Activated T-helper 17 cell treated with anti-CD3 and anti-CD28 coated beads, Interleukin-2, amount 50 U/mL, for 72 hours (primary cell): ENCODE results near the gene GRID2. TPM values are rescaled to one million over a fixed set of nuclear protein-coding genes. Genes with fewer than 3 reads are reported as not detected.

Source experiments
- ATAC-seq: fragments of 150-1000 bp; cut with Tn5 transposase; replicated peaks from 2 replicates; pipeline ENCODE4 v1.10.0; 2021; ENCODE audit warnings: mild to moderate bottlenecking, moderate library complexity
- H3K27ac Mint-ChIP-seq: one replicate; pipeline ENCODE4 v1.8.0; 2022; ENCODE audit warnings: mixed read lengths
- H3K27me3 Mint-ChIP-seq: one replicate; pipeline ENCODE4 v1.8.0; 2022; ENCODE audit warnings: mixed read lengths
- H3K36me3 Mint-ChIP-seq: one replicate; pipeline ENCODE4 v1.8.0; 2022; ENCODE audit warnings: low read depth, mild to moderate bottlenecking, mixed read lengths
- H3K4me1 Mint-ChIP-seq: one replicate; pipeline ENCODE4 v1.8.0; 2022; ENCODE audit warnings: mixed read lengths
- H3K4me3 Mint-ChIP-seq: one replicate; pipeline ENCODE4 v1.8.0; 2022; ENCODE audit warnings: mild to moderate bottlenecking, mixed read lengths
- H3K9me3 Mint-ChIP-seq: one replicate; pipeline ENCODE4 v1.8.0; 2022; ENCODE audit warnings: mixed read lengths
- total RNA-seq, 2 donors: library from RNA; stranded (reverse); gene quantifications; one replicate each; pipeline ENCODE4 v1.2.3, GENCODE V29; 2022

The GRID2 gene
- total RNA-seq, 2 donors from 2014 or later = not detected

GRCh38 chr4:92862509-92862908 lies 558.7 kb downstream of the GRID2 start:
- H3K4me1 Mint-ChIP-seq = no peaks in the 10 kb centered on the region
- ATAC-seq = no peak
- H3K27ac Mint-ChIP-seq = no peak overlapping the region
- H3K36me3 Mint-ChIP-seq = no peaks in the 10 kb centered on the region
- no peak overlapping the region for H3K4me3 Mint-ChIP-seq
- no peaks in the 10 kb centered on the region for H3K9me3 Mint-ChIP-seq
- no peaks in the 10 kb centered on the region for H3K27me3 Mint-ChIP-seq

- H3K27me3 Mint-ChIP-seq = no peaks in the 10 kb centered on the region
- H3K4me1 Mint-ChIP-seq = no peaks in the 10 kb centered on the region
- no peaks in the 10 kb centered on the region for H3K9me3 Mint-ChIP-seq
- H3K36me3 Mint-ChIP-seq = no peaks in the 10 kb centered on the region
- no peak for ATAC-seq
- no peak overlapping the region for H3K27ac Mint-ChIP-seq
- H3K4me3 Mint-ChIP-seq = no peak overlapping the region
Observed at GRCh38 chr4:92864096-92864495, 560.3 kb downstream of the GRID2 start.

- no peak overlapping the region for H3K27ac Mint-ChIP-seq
Observed at GRCh38 chr4:92872604-92873003, 568.8 kb downstream of the GRID2 start.

GRCh38 chr4:92885632-92886031 lies 581.9 kb downstream of the GRID2 start:
- no peak overlapping the region for H3K27ac Mint-ChIP-seq
- H3K36me3 Mint-ChIP-seq = no peaks in the 10 kb centered on the region
- H3K9me3 Mint-ChIP-seq = peaks cover 13% of the 10 kb centered on the region
- H3K27me3 Mint-ChIP-seq = no peaks in the 10 kb centered on the region
- H3K4me3 Mint-ChIP-seq = no peak overlapping the region
- H3K4me1 Mint-ChIP-seq = no peaks in the 10 kb centered on the region
- no peak for ATAC-seq

More at GRCh38 chr4:92872604-92873003, 568.8 kb downstream of the GRID2 start:
- peaks cover 4% of the 10 kb centered on the region for H3K9me3 Mint-ChIP-seq
- ATAC-seq = no peak
- no peaks in the 10 kb centered on the region for H3K36me3 Mint-ChIP-seq
- H3K4me1 Mint-ChIP-seq = no peaks in the 10 kb centered on the region
- H3K27me3 Mint-ChIP-seq = no peaks in the 10 kb centered on the region
- no peak overlapping the region for H3K4me3 Mint-ChIP-seq

GRCh38 chr4:92952426-92952825 lies 648.7 kb downstream of the GRID2 start:
- ATAC-seq = no peak
- Mint-ChIP-seq H3K4me3 (no peak overlapping the region), H3K4me1 (no peaks in the 10 kb centered on the region), H3K36me3 (no peaks in the 10 kb centered on the region), H3K27ac (no peak overlapping the region), H3K27me3 (no peaks in the 10 kb centered on the region), H3K9me3 (no peaks in the 10 kb centered on the region)

- no peak overlapping the region for H3K27ac Mint-ChIP-seq
- H3K4me1 Mint-ChIP-seq = no peaks in the 10 kb centered on the region
- H3K4me3 Mint-ChIP-seq = no peak overlapping the region
- no peak for ATAC-seq
- H3K9me3 Mint-ChIP-seq = no peaks in the 10 kb centered on the region
- H3K27me3 Mint-ChIP-seq = no peaks in the 10 kb centered on the region
- no peaks in the 10 kb centered on the region for H3K36me3 Mint-ChIP-seq
Observed at GRCh38 chr4:92952897-92953296, 649.1 kb downstream of the GRID2 start.

GRCh38 chr4:92953462-92953861 lies 649.7 kb downstream of the GRID2 start:
- Mint-ChIP-seq H3K27me3 (no peaks in the 10 kb centered on the region), H3K4me1 (no peaks in the 10 kb centered on the region), H3K4me3 (no peak overlapping the region), H3K27ac (no peak overlapping the region), H3K36me3 (no peaks in the 10 kb centered on the region), H3K9me3 (no peaks in the 10 kb centered on the region)
- ATAC-seq = no peak

GRCh38 chr4:92961881-92962280 lies 658.1 kb downstream of the GRID2 start:
- no peaks in the 10 kb centered on the region for H3K27me3 Mint-ChIP-seq
- no peak for ATAC-seq
- no peak overlapping the region for H3K27ac Mint-ChIP-seq
- H3K36me3 Mint-ChIP-seq = no peaks in the 10 kb centered on the region
- no peaks in the 10 kb centered on the region for H3K4me1 Mint-ChIP-seq
- H3K4me3 Mint-ChIP-seq = no peak overlapping the region
- H3K9me3 Mint-ChIP-seq = peaks cover 26% of the 10 kb centered on the region

GRCh38 chr4:92962831-92963230 lies 659.1 kb downstream of the GRID2 start:
- H3K27me3 Mint-ChIP-seq = no peaks in the 10 kb centered on the region
- no peak overlapping the region for H3K4me3 Mint-ChIP-seq
- H3K9me3 Mint-ChIP-seq = peaks cover 26% of the 10 kb centered on the region
- H3K4me1 Mint-ChIP-seq = no peaks in the 10 kb centered on the region
- no peak overlapping the region for H3K27ac Mint-ChIP-seq
- H3K36me3 Mint-ChIP-seq = no peaks in the 10 kb centered on the region
- ATAC-seq = no peak

- Mint-ChIP-seq H3K9me3 (peaks cover under 1% of the 10 kb centered on the region), H3K4me3 (no peak overlapping the region), H3K27ac (no peak overlapping the region), H3K4me1 (no peaks in the 10 kb centered on the region), H3K27me3 (no peaks in the 10 kb centered on the region), H3K36me3 (no peaks in the 10 kb centered on the region)
- no peak for ATAC-seq
Observed at GRCh38 chr4:92968556-92968955, 664.8 kb downstream of the GRID2 start.

GRCh38 chr4:92968996-92969395 lies 665.2 kb downstream of the GRID2 start:
- H3K4me3 Mint-ChIP-seq = no peak overlapping the region
- no peaks in the 10 kb centered on the region for H3K27me3 Mint-ChIP-seq
- no peaks in the 10 kb centered on the region for H3K36me3 Mint-ChIP-seq
- ATAC-seq = no peak
- H3K4me1 Mint-ChIP-seq = no peaks in the 10 kb centered on the region
- H3K27ac Mint-ChIP-seq = no peak overlapping the region
- H3K9me3 Mint-ChIP-seq = no peaks in the 10 kb centered on the region

- no peak overlapping the region for H3K27ac Mint-ChIP-seq
- H3K27me3 Mint-ChIP-seq = no peaks in the 10 kb centered on the region
- no peak overlapping the region for H3K4me3 Mint-ChIP-seq
Observed at GRCh38 chr4:92969650-92970379, 666.0 kb downstream of the GRID2 start.

GRCh38 chr4:92970996-92971395 lies 667.2 kb downstream of the GRID2 start:
- no peaks in the 10 kb centered on the region for H3K9me3 Mint-ChIP-seq
- no peak overlapping the region for H3K27ac Mint-ChIP-seq
- no peak overlapping the region for H3K4me3 Mint-ChIP-seq
- no peaks in the 10 kb centered on the region for H3K4me1 Mint-ChIP-seq
- no peak for ATAC-seq
- H3K36me3 Mint-ChIP-seq = no peaks in the 10 kb centered on the region
- H3K27me3 Mint-ChIP-seq = no peaks in the 10 kb centered on the region

More at GRCh38 chr4:92969650-92970379, 666.0 kb downstream of the GRID2 start:
- Mint-ChIP-seq H3K36me3 (no peaks in the 10 kb centered on the region), H3K9me3 (no peaks in the 10 kb centered on the region), H3K4me1 (no peaks in the 10 kb centered on the region)
- no peak for ATAC-seq

GRCh38 chr4:92988301-92988700 lies 684.5 kb downstream of the GRID2 start:
- Mint-ChIP-seq H3K27me3 (no peaks in the 10 kb centered on the region), H3K9me3 (no peaks in the 10 kb centered on the region), H3K4me1 (no peaks in the 10 kb centered on the region), H3K4me3 (no peak overlapping the region), H3K27ac (no peak overlapping the region), H3K36me3 (no peaks in the 10 kb centered on the region)
- ATAC-seq = no peak

- Mint-ChIP-seq H3K4me3 (no peak overlapping the region), H3K4me1 (no peaks in the 10 kb centered on the region), H3K27ac (no peak overlapping the region), H3K9me3 (peaks cover 3% of the 10 kb centered on the region), H3K27me3 (no peaks in the 10 kb centered on the region), H3K36me3 (no peaks in the 10 kb centered on the region)
- no peak for ATAC-seq
Observed at GRCh38 chr4:92992758-92993157, 689.0 kb downstream of the GRID2 start.

- H3K36me3 Mint-ChIP-seq = no peaks in the 10 kb centered on the region
Observed at GRCh38 chr4:92994727-92995126, 691.0 kb downstream of the GRID2 start.

More at GRCh38 chr4:92994727-92995126, 691.0 kb downstream of the GRID2 start:
- H3K9me3 Mint-ChIP-seq = peaks cover 3% of the 10 kb centered on the region
- H3K27me3 Mint-ChIP-seq = no peaks in the 10 kb centered on the region
- no peak overlapping the region for H3K27ac Mint-ChIP-seq
- H3K4me3 Mint-ChIP-seq = no peak overlapping the region
- no peak for ATAC-seq
- H3K4me1 Mint-ChIP-seq = no peaks in the 10 kb centered on the region
